Uterus (tissue), 2 donors: ENCODE results near the gene NAALADL1.

Experiments used
- POLR2A ChIP-seq, 2 donors: fragments of 450-650 bp; IDR thresholded peaks; one replicate each; pipeline ENCODE4 v1.6.1; 2016; ENCODE audit warnings: antibody characterized with exemption in 2 of 2, mild to moderate bottlenecking in 1 of 2, moderate library complexity in 1 of 2
- TF ChIP-seq, protein P1 (sequence below), 4 experiments: fragments of 200-600 bp in 2 of 4; fragments of 450-650 bp in 2 of 4; sonication (generic) in 2 of 4; IDR thresholded peaks; one replicate each; pipeline ENCODE4 v1.5.1; 2016 to 2019; ENCODE audit warnings: antibody characterized with exemption in 4 of 4, mild to moderate bottlenecking in 2 of 4, moderate library complexity in 1 of 4

DNA sequence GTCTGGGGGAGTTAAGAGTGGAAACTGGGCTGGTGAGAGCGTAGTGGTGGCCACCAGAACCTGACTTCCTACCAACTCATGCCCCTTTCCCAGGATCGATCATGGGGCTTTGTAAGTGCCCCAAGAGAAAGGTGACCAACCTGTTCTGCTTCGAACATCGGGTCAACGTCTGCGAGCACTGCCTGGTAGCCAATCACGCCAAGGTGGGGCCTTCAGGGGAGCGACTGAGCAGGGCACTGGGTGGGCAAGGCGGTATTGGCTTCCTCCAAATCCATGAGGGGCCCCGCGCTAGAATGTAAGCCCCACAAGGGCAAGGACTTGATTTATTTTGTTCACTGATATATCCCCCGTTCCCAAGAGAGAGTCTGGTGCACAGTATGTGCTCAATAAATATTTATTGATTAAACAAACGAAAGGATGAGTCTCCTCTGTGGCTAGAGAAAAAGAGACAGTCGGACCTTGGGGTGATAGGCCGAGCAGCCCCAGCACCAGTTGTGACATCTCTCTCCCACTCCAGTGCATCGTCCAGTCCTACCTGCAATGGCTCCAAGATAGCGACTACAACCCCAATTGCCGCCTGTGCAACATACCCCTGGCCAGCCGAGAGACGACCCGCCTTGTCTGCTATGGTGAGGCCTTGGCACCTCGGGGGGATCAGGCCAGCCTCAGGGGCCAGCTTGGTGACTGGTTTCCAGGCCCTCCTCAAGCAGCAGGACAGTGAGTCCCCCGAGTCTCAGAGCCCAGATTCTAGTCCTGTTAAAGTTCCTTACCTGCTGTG is 26.4 kb upstream of the NAALADL1 start:
- no peak for TF ChIP-seq POLR2A (IDR thresholded peaks at IDR 0.05)
- TF ChIP-seq, protein P1, sequence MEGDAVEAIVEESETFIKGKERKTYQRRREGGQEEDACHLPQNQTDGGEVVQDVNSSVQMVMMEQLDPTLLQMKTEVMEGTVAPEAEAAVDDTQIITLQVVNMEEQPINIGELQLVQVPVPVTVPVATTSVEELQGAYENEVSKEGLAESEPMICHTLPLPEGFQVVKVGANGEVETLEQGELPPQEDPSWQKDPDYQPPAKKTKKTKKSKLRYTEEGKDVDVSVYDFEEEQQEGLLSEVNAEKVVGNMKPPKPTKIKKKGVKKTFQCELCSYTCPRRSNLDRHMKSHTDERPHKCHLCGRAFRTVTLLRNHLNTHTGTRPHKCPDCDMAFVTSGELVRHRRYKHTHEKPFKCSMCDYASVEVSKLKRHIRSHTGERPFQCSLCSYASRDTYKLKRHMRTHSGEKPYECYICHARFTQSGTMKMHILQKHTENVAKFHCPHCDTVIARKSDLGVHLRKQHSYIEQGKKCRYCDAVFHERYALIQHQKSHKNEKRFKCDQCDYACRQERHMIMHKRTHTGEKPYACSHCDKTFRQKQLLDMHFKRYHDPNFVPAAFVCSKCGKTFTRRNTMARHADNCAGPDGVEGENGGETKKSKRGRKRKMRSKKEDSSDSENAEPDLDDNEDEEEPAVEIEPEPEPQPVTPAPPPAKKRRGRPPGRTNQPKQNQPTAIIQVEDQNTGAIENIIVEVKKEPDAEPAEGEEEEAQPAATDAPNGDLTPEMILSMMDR (IDR thresholded peaks at IDR 0.05), result no peak
